Measurements from ENCODE around the gene PARD3B.

PARD3B gene

DNA sequence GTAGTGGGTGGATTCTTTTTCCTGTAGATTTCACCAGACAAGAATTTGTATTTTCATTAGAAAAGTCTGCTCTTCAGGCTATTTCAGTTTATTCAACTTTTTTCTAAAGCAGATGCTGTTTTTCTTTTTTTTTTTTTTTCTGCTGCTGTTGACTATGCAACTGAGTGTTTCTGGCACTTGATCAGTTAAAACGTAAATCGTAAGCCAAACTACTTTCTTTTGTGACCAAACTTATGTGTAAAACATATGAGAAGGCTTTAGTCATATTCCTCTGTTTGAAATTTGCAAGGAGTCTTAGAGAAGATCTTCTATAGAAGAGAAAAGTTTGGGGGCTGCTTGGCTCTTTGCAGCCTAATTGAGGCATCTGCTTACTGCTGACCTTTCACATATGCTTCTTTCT is 170.1 kb downstream of the PARD3B start:
- DNase-seq: no peak

GRCh38 chr2:204717591-204717990 is 172.3 kb downstream of the PARD3B start:
- no peak for DNase-seq

DNA sequence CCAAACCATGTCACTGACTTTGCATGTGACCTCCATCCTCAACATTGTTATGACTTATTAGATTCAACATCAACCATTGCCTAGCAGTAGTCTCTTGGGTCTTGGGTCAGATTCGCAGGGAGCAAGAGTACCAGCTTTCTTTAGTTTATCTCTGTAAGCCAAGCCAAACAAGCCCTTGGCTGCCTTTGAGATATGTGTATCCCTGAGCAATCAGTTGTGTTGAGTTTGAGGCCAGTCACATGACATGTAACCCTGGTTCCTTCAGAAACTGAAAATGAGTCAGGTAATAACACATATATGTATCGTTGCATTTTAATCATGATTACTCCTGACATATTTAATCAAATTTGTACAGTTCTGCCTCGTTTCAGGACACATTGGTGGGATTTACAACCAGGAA is 173.3 kb downstream of the PARD3B start:
- DNase-seq: no peak

DNA sequence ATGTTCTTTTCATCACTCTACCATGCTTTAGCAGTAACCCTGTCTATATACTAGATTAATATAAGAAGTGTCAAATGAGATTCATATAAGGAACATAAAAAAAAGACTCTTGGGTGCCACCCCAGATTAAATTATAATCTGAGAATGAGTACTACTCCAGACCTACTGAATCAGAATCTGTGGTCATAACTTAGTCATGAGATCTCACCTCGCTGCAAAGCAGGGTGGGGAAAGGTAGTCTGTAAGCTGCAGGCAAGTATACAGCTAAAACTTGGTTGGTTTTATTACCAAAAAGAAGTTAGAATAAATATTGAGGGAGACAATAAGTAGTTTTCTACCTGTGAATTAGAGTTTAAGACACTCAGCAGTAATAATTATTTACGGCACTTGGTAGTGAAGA is 175.6 kb downstream of the PARD3B start:
- no peak for DNase-seq

DNA sequence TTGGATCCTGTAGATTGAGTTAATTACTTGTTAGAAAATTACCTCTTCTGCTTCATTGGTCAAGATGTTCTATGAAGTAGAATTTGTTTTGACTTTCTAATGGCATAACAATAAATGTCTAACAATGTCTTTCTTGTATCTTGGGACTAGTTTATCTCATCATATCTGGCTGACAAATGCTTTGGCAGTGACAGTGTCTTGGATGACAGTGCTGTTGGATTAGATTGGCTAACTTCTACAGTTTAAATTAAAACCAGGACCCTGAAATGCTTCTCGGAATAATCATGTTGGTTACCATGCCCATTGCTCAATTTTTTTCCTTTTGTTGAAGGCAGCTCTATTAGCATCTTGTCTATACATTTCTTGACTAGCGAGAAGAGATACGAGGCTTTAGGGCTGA is 176.9 kb downstream of the PARD3B start:
- no peak for DNase-seq

DNA sequence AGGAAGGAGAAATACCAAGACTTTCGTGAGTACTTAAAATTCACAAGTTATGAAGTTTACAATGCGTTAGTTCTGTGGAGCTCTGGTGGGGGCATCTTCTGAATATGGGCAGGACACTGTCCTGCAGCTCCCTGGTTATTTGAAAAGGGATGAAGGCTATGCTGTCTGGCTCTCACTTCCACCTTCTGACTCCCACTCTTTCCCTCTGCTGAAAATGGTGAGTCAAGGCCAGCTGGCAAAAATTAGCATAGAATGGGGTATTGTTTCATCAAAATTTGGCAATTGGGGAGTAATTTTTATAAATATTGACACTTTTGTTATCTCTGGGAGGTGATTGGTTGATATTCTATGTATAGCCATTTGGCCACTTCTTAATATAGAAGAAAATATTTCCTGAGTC is 177.4 kb downstream of the PARD3B start:
- DNase-seq: no peak

- DNase-seq: no peak
Measured at GRCh38 chr2:204725693-204726360, 180.6 kb downstream of the PARD3B start.

DNA sequence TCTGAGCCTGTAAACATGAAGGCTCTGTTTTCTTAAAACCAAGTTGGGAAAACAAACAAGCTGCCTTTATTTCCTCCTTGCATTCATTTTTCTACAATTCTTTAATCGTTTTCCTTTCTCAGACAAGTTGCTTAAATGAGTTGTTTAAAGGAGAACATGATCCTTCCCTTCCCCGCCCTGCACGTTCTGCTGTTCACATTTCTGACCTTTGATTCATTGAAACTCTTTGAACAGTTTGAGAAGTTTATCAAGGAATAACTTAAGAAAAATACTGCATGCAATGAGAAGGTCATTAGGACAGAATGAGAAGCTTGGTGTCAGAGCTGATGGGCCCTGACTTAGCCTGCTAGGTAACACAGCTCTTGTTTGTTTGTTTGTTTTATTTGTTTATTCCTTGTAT is 181.6 kb downstream of the PARD3B start:
- DNase-seq: no peak

GRCh38 chr2:204727368-204727767 is 182.1 kb downstream of the PARD3B start:
- no peak for DNase-seq

- no peak for DNase-seq
Measured at GRCh38 chr2:204730603-204731002, 185.3 kb downstream of the PARD3B start.

GRCh38 chr2:204732019-204732418 is 186.7 kb downstream of the PARD3B start:
- DNase-seq: no peak

DNA sequence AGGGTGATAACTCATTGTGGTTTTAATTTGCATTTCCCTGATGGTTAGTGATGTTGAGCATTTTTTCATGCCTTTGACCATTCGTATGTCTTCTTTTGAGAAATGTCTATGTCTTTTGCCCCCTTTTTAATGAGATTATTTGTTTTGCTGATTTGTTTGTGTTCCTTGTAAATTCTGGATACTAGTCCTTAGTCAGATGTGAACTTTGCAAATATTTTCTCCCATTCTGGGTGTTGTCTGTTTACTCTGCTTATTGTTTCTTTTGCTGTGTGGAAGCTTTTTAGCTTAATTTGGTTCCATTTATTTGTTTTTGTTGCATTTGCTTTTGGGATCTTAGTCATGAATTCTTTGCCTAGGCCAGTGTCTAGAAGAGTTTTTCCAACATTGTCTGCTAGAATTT is 192.0 kb downstream of the PARD3B start:
- no peak for DNase-seq

DNA sequence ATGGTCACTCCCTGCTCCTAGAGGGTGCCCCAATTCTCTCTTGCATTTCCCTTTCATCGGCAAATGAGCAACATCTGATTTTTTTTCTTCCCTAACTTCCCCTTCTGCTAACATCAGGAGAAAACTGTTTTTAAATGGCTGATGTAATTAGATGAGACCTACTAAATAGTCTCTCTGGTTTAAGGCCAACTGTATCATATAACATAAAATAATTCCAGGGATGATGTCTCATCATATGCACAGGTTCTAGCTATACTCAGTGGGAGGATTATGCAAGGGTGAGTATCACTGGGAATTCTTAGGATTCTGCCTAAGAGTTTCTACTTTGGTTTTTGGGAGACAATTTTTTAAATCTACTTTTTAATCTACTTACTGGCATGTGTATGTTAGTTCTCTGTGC is 193.4 kb downstream of the PARD3B start:
- no peak for DNase-seq

DNA sequence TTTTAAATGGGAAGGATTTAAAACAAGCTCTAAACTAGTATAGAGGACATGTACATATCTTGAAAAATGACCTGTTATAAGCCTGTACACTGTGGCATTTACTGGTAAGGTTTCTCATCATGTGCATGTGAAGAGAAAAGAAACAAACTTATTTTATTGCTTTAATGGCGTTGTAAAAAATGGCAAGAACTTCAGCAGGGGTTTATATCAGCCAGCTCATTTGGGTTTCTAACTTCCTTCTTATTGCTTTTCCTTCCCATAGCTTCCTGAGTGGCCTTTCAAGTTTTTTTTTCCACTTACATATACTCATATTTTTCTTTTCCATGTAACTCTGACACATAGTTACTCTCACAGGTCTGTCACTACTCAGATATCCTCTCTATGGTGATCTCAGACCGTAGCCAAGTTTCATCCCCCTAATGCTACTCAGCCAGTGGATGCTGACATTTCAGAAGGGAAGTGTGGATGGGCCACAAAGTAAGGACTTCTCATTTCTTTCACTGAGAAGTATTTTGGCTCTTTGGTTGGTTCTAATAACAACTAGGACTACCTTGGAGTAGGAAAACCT is 198.2 kb downstream of the PARD3B start:
- DNase-seq: no peak

DNA sequence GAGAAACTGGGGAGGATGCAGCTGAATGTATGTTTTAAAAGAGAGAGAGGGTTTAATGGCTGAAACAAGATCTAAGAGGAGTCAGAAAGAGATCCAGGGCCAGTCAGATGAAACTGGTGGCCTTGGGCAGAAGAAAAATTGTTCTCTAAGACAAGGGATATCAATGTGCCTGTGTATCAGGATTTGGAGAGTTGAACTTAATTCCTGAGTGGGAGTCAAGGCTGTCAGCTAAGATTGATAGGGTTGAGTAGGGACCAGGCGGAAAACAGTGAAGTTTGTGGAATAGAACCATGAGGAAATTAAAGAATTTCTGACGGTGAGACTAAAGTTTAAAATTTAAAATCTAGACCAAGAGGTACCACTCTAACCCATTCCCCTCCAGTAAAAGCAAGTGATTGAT is 199.2 kb downstream of the PARD3B start:
- DNase-seq: no peak

DNA sequence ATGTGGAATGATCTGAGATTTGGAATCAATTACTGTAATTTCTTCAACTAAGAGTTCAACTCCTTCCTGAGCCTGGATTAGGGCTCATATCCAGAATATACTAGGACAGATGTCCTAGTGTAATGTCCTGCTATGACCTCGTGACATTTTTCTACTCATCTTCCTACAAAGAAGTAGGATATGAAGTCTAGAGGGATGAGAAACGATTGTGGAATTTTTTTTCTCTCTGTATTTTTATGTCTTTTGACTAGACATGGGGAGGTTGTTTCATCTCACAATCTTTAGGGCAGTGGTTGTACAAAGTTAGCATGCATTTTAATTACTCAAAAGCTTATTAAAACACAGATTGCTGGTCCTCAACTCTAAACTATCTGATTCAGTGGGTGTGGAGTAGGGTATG is 203.0 kb downstream of the PARD3B start:
- no peak for DNase-seq

DNA sequence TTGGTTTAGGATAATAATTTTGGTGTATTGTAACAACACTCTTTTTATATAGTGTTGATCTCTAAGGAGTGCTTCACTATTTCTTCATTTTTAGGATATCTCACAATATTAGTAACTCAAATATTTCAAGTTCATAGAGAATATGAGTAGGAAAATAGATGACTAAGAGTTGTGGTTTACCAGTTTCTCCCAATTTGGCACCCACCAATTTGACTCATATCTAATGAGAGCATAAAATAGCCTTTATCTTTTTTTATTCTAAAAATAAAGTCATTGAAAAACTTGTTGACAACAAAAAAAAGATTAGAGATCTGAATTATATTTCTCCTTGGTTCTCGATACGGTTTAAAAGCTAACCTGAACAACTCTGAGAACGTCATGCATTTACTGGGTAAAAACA is 204.0 kb downstream of the PARD3B start:
- no peak for DNase-seq

DNA sequence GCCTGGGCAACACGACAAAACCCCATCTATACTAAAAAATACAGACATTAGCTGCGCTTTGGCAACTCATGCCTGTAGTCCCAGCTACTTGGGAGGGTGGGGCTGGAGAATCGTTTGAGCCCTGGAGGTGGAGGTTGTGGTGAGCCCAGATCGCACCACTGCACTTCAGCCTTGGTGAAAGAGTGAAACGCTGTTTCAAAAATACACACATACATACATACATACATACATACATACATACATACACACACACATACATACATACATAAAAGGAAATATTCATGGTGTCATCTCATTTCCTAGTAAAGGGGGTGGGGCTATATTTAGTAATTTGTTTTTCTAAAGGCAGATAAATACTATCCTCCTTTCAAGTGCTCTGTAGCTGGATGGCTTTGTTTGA is 205.1 kb downstream of the PARD3B start:
- DNase-seq: no peak

- no peak for DNase-seq
Measured at GRCh38 chr2:204751472-204751871, 206.2 kb downstream of the PARD3B start.

DNA sequence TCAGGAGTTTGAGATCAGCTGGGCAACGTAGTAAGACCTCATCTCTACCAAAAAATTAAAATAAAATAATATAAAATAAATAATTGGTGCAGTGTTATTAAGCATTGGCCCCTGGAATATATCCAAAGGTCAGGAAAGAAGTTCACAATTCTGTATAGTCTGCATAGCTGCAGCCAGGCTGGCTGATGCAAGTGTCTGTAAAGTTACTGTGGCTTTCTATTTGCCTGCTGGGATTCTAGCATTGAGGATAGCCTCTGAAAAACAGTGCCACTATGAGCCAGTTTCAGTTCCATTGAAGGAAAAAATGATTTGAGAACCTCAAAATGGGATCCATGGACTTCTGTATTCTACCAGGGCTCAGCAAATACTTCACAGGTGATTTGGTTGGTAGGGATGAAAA is 208.6 kb downstream of the PARD3B start:
- DNase-seq: no peak

- DNase-seq: no peak
Measured at GRCh38 chr2:204754898-204755297, 209.6 kb downstream of the PARD3B start.

GRCh38 chr2:204763974-204764703 is 218.9 kb downstream of the PARD3B start:
- DNase-seq: no peak

- DNase-seq: no peak
Measured at GRCh38 chr2:204770735-204771134, 225.5 kb downstream of the PARD3B start.

DNA sequence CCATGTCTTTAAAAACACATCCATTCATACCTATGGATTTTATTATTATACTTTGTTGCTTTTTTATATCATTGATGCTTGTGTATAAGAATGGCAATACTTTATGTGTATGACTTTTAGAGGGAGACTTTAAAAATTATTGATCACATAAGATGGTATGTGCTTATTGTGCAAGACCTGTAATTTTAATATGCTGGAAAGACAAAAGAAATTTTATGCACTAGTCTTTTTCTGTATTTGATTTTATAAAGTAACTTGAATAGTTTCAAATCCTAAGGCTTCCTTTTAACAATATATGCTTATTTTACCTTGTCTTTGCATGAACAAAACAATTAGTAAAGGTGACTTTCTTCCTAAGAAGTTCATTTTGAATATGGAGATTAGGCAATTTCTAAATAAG is 226.4 kb downstream of the PARD3B start:
- DNase-seq: no peak

- no peak for DNase-seq
Measured at GRCh38 chr2:204772546-204772945, 227.3 kb downstream of the PARD3B start.
